K562 (cell line): Measurements from ENCODE around the gene GPD1L.
"Not testable (repeated sequence)": the region's sequence is repeated elsewhere in the genome, so short reads cannot be mapped to it uniquely, and the experiment has no call there.

Experiments used
- REST ChIP-seq, 2 experiments: fragments of 450-650 bp; formaldehyde crosslinking in 1 of 2; IDR thresholded peaks; 2 replicates each; pipeline versions ENCODE4 v1.4.0 to v1.6.1; 2014 to 2020; ENCODE audit warnings: mild to moderate bottlenecking in 2 of 2, borderline replicate concordance in 1 of 2, low read depth in 1 of 2
- ZNF740 ChIP-seq, 3 experiments: fragments of 200-800 bp in 1 of 3; sonication (Bioruptor generic) in 1 of 3; sonication (generic) in 1 of 3; formaldehyde crosslinking in 1 of 3; IDR thresholded peaks; 2 replicates each; pipeline versions ENCODE4 v1.6.1 to v1.8.0; 2016 to 2022; ENCODE audit warnings: mild to moderate bottlenecking in 2 of 3, missing compliant biosample characterization in 2 of 3, missing genetic modification characterization in 2 of 3, missing genetic modification reagents in 1 of 3

GRCh38 chr3:32074194-32074593 lies 32.2 kb upstream of the GPD1L start:
- not testable (repeated sequence) for TF ChIP-seq ZNF740 (CRISPR knock-in tag; IDR thresholded peaks at IDR 0.05); ZNF740 (tag; IDR thresholded peaks at IDR 0.05); REST (IDR thresholded peaks at IDR 0.05; ENCODE audit: borderline replicate concordance); REST (CRISPR knock-in tag; IDR thresholded peaks at IDR 0.05; ENCODE audit: low read depth)
